Measurements from ENCODE around the gene PSMB7.

- no peak for TF ChIP-seq CTCF (conservative IDR thresholded peaks at IDR 0.05; ENCODE audit: low read length)
- no peak for TF ChIP-seq EZH2phosphoT487 (IDR thresholded peaks at IDR 0.05; ENCODE audit: borderline replicate concordance, low read depth, low read length)
Observed at GRCh38 chr9:124437086-124437485, 21.8 kb upstream of the PSMB7 start.
